Fibroblast of skin of right quadriceps (primary cell): ENCODE data around the gene RXFP3.

Experiments used
- DNase-seq: peaks from one replicate; pipeline ENCODE4 v3.0.0-alpha.2; 2013

Gene RXFP3

DNA sequence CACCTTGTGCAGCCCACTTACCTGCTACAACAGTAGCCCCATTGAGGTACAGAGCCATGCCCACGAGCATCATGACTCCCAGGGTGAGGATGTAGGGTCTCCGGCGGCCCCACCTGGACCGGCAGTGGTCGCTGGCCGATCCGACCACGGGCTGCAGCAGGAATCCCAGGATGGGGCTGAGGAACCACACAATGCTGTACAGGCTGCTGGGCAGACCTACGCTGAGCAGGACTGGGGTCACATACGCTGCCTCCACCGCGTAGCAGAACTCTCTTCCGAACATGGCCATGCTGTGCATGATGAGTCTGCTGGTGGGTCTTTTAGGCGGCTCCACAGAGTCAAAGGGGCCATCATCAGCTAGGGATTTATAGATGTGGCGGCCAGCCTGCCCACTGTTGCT is 48.0 kb downstream of the RXFP3 start:
- no peak for DNase-seq

DNA sequence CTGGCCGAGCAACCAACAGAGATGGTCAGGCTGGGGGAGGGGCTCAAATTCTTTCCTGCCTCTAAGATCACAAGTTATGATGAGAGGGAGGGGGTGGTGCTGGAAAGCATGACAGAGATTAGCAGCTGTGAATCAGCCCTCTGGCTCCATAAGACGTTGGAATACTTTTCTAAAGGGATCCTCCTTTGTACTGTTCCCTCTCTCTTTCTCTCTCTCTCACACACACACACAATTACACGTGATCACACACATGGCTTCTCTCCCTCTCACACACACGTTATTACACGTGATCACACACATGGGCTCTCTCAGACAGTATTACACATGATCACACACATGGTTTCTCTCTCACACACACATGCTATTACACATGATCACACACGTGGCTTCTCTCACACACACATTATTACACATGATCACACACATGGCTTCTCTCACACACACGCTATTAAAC is 48.5 kb downstream of the RXFP3 start, which contains the start of gene SLC45A2:
Gene SLC45A2, minus strand, starts transcription at position 23 of the 454 bp plus-strand sequence. CDS start 110 bp downstream, outside the sequence.
- peak; percentile 43 for DNase-seq

DNA sequence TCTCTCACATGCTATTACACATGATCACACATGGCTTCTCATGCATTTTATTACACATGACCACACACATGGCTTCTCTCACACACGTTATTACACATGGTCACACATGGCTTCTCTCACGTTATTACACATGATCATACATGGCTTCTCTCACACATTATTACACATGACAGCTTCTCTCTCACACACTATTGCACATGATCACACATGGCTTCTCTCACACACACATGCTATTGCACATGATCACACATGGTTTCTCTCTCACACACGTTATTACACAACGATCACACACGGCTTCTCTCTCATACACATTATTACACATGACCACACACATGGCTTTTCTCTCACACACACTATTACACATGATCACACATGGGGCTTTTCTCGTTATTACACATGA is 49.3 kb downstream of the RXFP3 start:
- no peak for DNase-seq
